Measurements from ENCODE around the gene C11orf71. TPM values are rescaled to one million over a fixed set of nuclear protein-coding genes. Genes with fewer than 3 reads are reported as not detected.

Gene C11orf71
- total and polyA plus RNA-seq, 9 of the 15 experiments (the other 6 are each of a cell fraction or from before 2014, with no cell fraction given), result 2.9 to 15.1 (median 9.1) TPM

DNA sequence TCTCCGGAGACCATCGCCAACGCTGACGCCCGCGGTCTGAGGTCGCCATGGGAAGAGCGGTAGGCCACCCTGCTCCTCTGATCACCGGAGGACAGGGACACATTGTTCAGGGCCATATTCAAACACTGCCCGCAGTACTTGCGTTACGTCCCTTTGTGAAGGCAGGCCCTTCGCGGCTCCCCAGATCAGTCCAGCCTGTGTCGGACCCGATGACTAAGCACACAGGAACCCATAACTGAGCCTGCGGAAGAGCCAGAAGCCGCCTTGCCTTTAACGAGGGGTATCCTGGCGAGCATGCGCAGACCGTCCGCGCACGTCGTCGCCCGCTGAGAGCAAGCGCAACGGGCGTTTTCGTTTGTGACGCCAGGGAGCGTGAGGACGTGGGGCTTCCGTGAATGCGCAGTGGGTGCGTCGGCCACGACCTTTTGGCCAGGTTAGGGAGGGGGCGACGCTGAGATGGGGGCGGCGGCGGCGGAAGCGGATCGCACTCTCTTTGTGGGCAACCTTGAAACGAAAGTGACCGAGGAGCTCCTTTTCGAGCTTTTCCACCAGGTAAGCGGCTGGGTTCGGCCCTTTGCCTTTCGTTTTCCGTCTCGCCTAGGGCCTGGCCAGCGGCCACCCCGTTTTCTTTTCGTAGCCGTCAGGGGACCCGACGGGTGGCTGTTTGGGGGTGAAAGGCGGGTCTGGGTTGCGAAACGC is at the start of gene C11orf71, which contains the start of gene RBM7 (continued):
- TF ChIP-seq, protein P1, sequence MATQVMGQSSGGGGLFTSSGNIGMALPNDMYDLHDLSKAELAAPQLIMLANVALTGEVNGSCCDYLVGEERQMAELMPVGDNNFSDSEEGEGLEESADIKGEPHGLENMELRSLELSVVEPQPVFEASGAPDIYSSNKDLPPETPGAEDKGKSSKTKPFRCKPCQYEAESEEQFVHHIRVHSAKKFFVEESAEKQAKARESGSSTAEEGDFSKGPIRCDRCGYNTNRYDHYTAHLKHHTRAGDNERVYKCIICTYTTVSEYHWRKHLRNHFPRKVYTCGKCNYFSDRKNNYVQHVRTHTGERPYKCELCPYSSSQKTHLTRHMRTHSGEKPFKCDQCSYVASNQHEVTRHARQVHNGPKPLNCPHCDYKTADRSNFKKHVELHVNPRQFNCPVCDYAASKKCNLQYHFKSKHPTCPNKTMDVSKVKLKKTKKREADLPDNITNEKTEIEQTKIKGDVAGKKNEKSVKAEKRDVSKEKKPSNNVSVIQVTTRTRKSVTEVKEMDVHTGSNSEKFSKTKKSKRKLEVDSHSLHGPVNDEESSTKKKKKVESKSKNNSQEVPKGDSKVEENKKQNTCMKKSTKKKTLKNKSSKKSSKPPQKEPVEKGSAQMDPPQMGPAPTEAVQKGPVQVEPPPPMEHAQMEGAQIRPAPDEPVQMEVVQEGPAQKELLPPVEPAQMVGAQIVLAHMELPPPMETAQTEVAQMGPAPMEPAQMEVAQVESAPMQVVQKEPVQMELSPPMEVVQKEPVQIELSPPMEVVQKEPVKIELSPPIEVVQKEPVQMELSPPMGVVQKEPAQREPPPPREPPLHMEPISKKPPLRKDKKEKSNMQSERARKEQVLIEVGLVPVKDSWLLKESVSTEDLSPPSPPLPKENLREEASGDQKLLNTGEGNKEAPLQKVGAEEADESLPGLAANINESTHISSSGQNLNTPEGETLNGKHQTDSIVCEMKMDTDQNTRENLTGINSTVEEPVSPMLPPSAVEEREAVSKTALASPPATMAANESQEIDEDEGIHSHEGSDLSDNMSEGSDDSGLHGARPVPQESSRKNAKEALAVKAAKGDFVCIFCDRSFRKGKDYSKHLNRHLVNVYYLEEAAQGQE (IDR thresholded peaks at IDR 0.05; ENCODE audit: borderline replicate concordance), result peak; percentile 89
- TF ChIP-seq, protein P1 (CRISPR knock-in tag; IDR thresholded peaks at IDR 0.05; ENCODE audit: low read depth), result no peak; the same call in 1 of the 2 replicates
- TF ChIP-seq CBX1 (IDR thresholded peaks at IDR 0.05; ENCODE audit: low read depth), result peak; percentile 46; the same call in 1 of the 2 replicates
- TF ChIP-seq ELF1 (tag; IDR thresholded peaks at IDR 0.05), result peak; percentile 99
- no peak for TF ChIP-seq U2AF1 (optimal IDR thresholded peaks at IDR 0.05; ENCODE audit: low read depth, low read length)
- TF ChIP-seq CBFB (CRISPR knock-in tag; IDR thresholded peaks at IDR 0.05), result 0 out of 2 replicates have a peak, but pooled peaks have one; percentile 17
- no peak for TF ChIP-seq ZNF449 (CRISPR knock-in tag; IDR thresholded peaks at IDR 0.05)
- peak; percentile 70 for TF ChIP-seq ATF3 (IDR thresholded peaks at IDR 0.05)
- TF ChIP-seq ATF3 (CRISPR knock-in tag; conservative IDR thresholded peaks at IDR 0.05), result 0 out of 2 replicates have a peak, but pooled peaks have one; percentile 21
- peak; percentile 74 for TF ChIP-seq ESRRA (IDR thresholded peaks at IDR 0.05; ENCODE audit: borderline replicate concordance, low read depth)
- TF ChIP-seq, protein P2, sequence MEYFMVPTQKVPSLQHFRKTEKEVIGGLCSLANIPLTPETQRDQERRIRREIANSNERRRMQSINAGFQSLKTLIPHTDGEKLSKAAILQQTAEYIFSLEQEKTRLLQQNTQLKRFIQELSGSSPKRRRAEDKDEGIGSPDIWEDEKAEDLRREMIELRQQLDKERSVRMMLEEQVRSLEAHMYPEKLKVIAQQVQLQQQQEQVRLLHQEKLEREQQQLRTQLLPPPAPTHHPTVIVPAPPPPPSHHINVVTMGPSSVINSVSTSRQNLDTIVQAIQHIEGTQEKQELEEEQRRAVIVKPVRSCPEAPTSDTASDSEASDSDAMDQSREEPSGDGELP (CRISPR knock-in tag; IDR thresholded peaks at IDR 0.05; ENCODE audit: borderline replicate concordance), result peak; percentile 70
- TF ChIP-seq ZNF507 (tag; conservative IDR thresholded peaks at IDR 0.05), result no peak
- no peak for TF ChIP-seq POLR3A (IDR thresholded peaks at IDR 0.05; ENCODE audit: borderline replicate concordance, extremely low read depth, insufficient read depth, insufficient read length)
- 0 out of 2 replicates have a peak, but pooled peaks have one; percentile 60 for TF ChIP-seq POLR2AphosphoS2 (IDR thresholded peaks at IDR 0.05; ENCODE audit: low read length)
- TF ChIP-seq GTF2F1 (IDR thresholded peaks at IDR 0.05; ENCODE audit: low read depth, low read length), result peak; percentile 35; the same call in 1 of the 2 replicates
- peak; percentile 79; the same call in 1 of the 2 replicates for TF ChIP-seq XRCC5 (IDR thresholded peaks at IDR 0.05; ENCODE audit: low read depth, low read length)
